Keratinocyte (primary cell): ENCODE measurements around the gene ZNF397.

Experiments
- CTCF ChIP-seq, 3 experiments: IDR thresholded peaks in 1 of 3; conservative IDR thresholded peaks in 1 of 3; optimal IDR thresholded peaks in 1 of 3; 2 replicates in 2 of 3; 3 replicates in 1 of 3; pipeline versions ENCODE3 to v1.5.1; 2011; ENCODE audit warnings: low read length in 3 of 3, mild to moderate bottlenecking in 3 of 3, moderate library complexity in 2 of 3, control low read depth in 1 of 3, inconsistent platforms in 1 of 3; ENCODE audit not compliant: insufficient read depth in 2 of 3; ENCODE audit errors: extremely low read depth in 1 of 3
- EZH2 ChIP-seq: IDR thresholded peaks from one replicate; pipeline ENCODE4 v1.6.1; 2012; ENCODE audit warnings: inconsistent platforms, mild to moderate bottlenecking, low read length, moderate library complexity

- TF ChIP-seq CTCF (optimal IDR thresholded peaks at IDR 0.05 in 1 of 3, IDR thresholded peaks at IDR 0.05 in 1 of 3, conservative IDR thresholded peaks at IDR 0.05 in 1 of 3; ENCODE audit: extremely low read depth in 1 of 3, insufficient read depth in 2 of 3, low read length in 3 of 3) (no peak), EZH2 (no peak)
These were observed 35.6 kb upstream of the ZNF397 start for GRCh38 chr18:35205199-35205712.
